Smooth muscle cell (in vitro differentiated cells): ENCODE data around the gene COL11A2. TPM values are rescaled to one million over a fixed set of nuclear protein-coding genes. Genes with fewer than 3 reads are reported as not detected.
A peak's percentile ranks its signal among the peaks of the same experiment; 100 is the strongest.

ENCODE experiments used
- DNase-seq: peaks from one replicate; lab custom pipeline; 2025; ENCODE audit not compliant: unreplicated experiment; lab: John Stamatoyannopoulos, UW
- H2AFZ ChIP-seq: fragments of 200-600 bp; sonication (generic); 2 replicates; pipeline ENCODE4 v1.6.0; 2016; ENCODE audit warnings: antibody characterized with exemption, low read depth, mild to moderate bottlenecking
- H3F3A ChIP-seq: fragments of 200-600 bp; sonication (generic); 2 replicates; pipeline ENCODE4 v1.6.0; 2017; ENCODE audit warnings: antibody characterized with exemption, low read depth
- H3K27ac ChIP-seq: fragments of 200-600 bp; sonication (generic); 2 replicates; pipeline ENCODE4 v1.5.1; 2016; ENCODE audit warnings: low read depth, mild to moderate bottlenecking
- H3K27me3 ChIP-seq: fragments of 200-600 bp; sonication (generic); 2 replicates; pipeline ENCODE4 v1.6.1; 2016; ENCODE audit warnings: low read depth, mild to moderate bottlenecking
- H3K36me3 ChIP-seq: fragments of 200-600 bp; sonication (generic); 2 replicates; pipeline ENCODE4 v1.5.1; 2016; ENCODE audit warnings: low read depth
- H3K4me1 ChIP-seq: fragments of 200-600 bp; sonication (generic); 2 replicates; pipeline ENCODE4 v1.5.1; 2016; ENCODE audit warnings: low read depth
- H3K4me2 ChIP-seq: fragments of 200-600 bp; sonication (generic); 2 replicates; pipeline ENCODE4 v1.6.0; 2016; ENCODE audit warnings: mild to moderate bottlenecking
- H3K4me3 ChIP-seq: fragments of 200-600 bp; sonication (generic); 2 replicates; pipeline ENCODE4 v1.5.1; 2016; ENCODE audit warnings: mild to moderate bottlenecking
- H3K79me2 ChIP-seq: fragments of 200-600 bp; sonication (generic); 2 replicates; pipeline ENCODE4 v1.6.0; 2016; ENCODE audit warnings: low read depth, mild to moderate bottlenecking
- H3K9ac ChIP-seq: fragments of 200-600 bp; sonication (generic); 2 replicates; pipeline ENCODE4 v1.6.0; 2016; ENCODE audit warnings: low read depth
- H3K9me3 ChIP-seq: fragments of 200-600 bp; sonication (generic); replicated peaks from 2 replicates; pipeline ENCODE4 v1.5.1; 2016; ENCODE audit warnings: low read depth
- H4K20me1 ChIP-seq: fragments of 200-600 bp; sonication (generic); 2 replicates; pipeline ENCODE4 v1.6.0; 2016; ENCODE audit warnings: low read depth
- WGBS: methylation state at CpG from one replicate; pipeline ENCODE4 v1.1.7; 2016; ENCODE audit warnings: low lambda C conversion rate; 5-methylcytosine and 5-hydroxymethylcytosine counted together
- polyA plus RNA-seq: library from polyadenylated mRNA; unstranded; fragments of >200 nt; fragmentation: Nextera tagmentation; extraction: Ambion mirVana; gene quantifications from 2 replicates; pipeline ENCODE4 v1.2.1, GENCODE V29; 2016
- total RNA-seq: library from RNA; depleted of rRNA; stranded (reverse); fragments of >200 nt; gene quantifications from 2 replicates; pipeline ENCODE4 v1.2.3, GENCODE V29; 2014
- TF ChIP-seq, protein P1 (sequence below): fragments of 200-600 bp; sonication (generic); IDR thresholded peaks from 2 replicates; pipeline ENCODE4 v1.5.1; 2017; ENCODE audit warnings: borderline replicate concordance, mild to moderate bottlenecking, antibody characterized with exemption; ENCODE audit not compliant: insufficient read depth, poor library complexity, severe bottlenecking

The COL11A2 gene
- total and polyA plus RNA-seq, 2 experiments from 2014 or later = 0.36 to 1.2 TPM

DNA sequence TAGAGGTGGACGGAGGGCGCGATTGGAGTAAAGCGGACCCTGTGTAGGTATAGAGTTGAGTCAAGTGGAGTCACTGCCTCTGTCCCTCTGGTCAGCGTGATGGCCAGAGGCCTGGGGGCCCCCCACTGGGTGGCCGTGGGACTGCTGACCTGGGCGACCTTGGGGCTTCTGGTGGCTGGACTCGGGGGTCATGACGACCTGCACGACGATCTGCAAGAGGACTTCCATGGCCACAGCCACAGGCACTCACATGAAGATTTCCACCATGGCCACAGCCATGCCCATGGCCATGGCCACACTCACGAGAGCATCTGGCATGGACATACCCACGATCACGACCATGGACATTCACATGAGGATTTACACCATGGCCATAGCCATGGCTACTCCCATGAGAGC, 8.9 kb upstream of the COL11A2 start:
- Histone ChIP-seq H3K79me2 (peaks cover 48% of the 10 kb centered on the region), H3K36me3 (peaks cover 6% of the 10 kb centered on the region), H3K4me1 (peaks cover 38% of the 10 kb centered on the region), H4K20me1 (peaks cover 66% of the 10 kb centered on the region), H3K27ac (peak overlapping the region; percentile 98), H2AFZ (no peak overlapping the region), H3F3A (peaks cover 17% of the 10 kb centered on the region), H3K4me2 (peak overlapping the region; percentile 98), H3K9me3 (no peaks in the 10 kb centered on the region), H3K27me3 (no peaks in the 10 kb centered on the region), H3K9ac (peak overlapping the region; percentile 98), H3K4me3 (peak overlapping the region; percentile 88)
- WGBS = 5% methylated on average over 14 of the region's 14 CpGs
- no peak for DNase-seq
- TF ChIP-seq, protein P1, sequence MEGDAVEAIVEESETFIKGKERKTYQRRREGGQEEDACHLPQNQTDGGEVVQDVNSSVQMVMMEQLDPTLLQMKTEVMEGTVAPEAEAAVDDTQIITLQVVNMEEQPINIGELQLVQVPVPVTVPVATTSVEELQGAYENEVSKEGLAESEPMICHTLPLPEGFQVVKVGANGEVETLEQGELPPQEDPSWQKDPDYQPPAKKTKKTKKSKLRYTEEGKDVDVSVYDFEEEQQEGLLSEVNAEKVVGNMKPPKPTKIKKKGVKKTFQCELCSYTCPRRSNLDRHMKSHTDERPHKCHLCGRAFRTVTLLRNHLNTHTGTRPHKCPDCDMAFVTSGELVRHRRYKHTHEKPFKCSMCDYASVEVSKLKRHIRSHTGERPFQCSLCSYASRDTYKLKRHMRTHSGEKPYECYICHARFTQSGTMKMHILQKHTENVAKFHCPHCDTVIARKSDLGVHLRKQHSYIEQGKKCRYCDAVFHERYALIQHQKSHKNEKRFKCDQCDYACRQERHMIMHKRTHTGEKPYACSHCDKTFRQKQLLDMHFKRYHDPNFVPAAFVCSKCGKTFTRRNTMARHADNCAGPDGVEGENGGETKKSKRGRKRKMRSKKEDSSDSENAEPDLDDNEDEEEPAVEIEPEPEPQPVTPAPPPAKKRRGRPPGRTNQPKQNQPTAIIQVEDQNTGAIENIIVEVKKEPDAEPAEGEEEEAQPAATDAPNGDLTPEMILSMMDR = no peak

DNA sequence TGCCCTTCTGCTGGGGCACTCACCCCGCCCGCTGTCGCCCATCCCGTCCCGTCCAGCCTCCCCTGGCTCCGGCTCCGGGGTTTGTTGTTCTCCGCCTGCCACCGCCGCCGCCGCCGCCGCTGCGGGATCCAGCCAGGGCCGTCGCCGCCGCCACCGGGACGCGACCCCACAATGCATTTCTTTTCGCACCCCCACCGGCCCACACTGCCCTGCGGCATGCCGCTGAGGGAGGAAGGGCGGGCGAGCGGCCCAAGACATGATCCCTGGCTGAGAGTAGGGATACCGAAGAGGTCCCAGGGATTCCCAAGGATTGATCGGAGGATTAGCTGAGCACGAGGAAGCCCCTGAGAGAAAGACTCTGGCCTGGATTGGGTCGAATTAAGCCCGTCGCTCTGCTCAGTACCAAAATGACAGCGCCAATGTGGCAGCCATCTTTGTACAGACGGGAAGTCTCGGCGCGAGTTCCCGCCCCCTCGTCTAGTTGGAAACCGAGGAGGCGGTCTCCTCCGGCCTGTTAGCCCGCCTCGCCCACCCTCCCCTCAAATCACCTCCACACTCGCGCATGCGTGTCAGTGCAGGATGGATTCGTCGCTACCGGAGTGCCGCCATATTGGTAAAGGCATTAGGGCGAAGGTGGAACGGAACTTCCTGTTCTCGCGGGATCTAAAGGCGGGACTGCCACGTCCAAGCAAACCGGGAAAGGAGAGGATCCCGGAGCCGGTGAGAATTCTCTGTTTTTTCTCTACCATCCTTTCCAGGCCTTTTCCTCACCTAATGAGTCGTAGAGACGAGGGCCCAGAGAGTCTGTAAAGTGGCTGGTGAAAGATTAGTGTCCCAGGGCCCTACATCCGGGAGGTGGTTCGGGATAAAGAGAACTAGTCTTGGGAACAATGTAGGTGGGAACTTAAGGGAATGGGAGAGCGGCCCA, 8.2 kb upstream of the COL11A2 start, which contains the start of the genes RXRB and SLC39A7:
Gene RXRB (minus strand): TSS at position 447 of the 928 bp plus-strand sequence. CDS start 189 bp downstream, at position 258.
Gene SLC39A7 (plus strand): TSS at position 649 of the 928 bp plus-strand sequence. CDS start 379 bp downstream, outside the sequence.
- no peaks in the 10 kb centered on the region for H3K9me3 ChIP-seq
- H3K4me2 ChIP-seq = peak within 1 kb of the TSS; percentile 98
- under 1% methylated on average over 61 of the region's 68 CpGs for WGBS
- peak within 1 kb of the TSS; percentile 87 for H2AFZ ChIP-seq
- TF ChIP-seq, protein P1 = no peak
- peaks cover 72% of the 10 kb centered on the region for H4K20me1 ChIP-seq
- H3K27ac ChIP-seq = peak within 1 kb of the TSS; percentile 98
- peaks cover 6% of the 10 kb centered on the region for H3K36me3 ChIP-seq
- peaks cover 31% of the 10 kb centered on the region for H3K4me1 ChIP-seq
- H3K9ac ChIP-seq = peak within 1 kb of the TSS; percentile 98
- peaks cover 14% of the 10 kb centered on the region for H3F3A ChIP-seq
- H3K79me2 ChIP-seq = peaks cover 48% of the 10 kb centered on the region
- H3K27me3 ChIP-seq = no peaks in the 10 kb centered on the region
- DNase-seq = peak; percentile 92
- peak within 1 kb of the TSS; percentile 88 for H3K4me3 ChIP-seq

DNA sequence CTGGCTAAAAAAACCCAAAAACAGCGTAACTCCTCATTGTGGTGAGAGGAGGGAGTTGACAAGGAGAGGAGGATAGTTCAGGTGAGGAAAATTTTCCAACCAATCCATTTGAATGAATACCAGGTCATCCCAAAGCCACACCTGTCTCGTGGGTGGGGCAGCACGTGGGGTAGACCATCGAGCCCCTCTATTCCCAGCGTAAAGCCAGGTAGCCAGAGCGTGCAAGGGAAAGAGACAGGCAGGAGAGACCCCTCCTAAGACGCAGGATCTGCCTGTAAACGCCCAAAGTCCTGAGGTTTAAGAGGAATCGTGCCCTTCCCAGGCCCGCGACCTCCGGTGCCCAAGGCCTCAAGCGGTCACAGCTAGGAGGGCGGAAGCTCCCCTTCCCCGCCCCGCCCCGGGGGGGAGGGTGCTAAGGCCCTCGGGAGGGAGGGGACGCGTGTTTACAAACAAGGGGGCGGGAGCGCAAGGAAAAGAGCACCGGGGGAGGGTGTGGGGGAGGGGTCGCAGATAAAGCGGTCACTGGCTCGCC, 7.5 kb upstream of the COL11A2 start:
- no peak for DNase-seq
- Histone ChIP-seq H3K27me3 (no peaks in the 10 kb centered on the region), H3K27ac (peak overlapping the region; percentile 98), H4K20me1 (peaks cover 79% of the 10 kb centered on the region), H3K9me3 (no peaks in the 10 kb centered on the region), H3F3A (peaks cover 14% of the 10 kb centered on the region), H3K36me3 (peaks cover 6% of the 10 kb centered on the region), H3K4me2 (peak overlapping the region; percentile 95), H3K9ac (peak overlapping the region; percentile 98), H2AFZ (no peak overlapping the region), H3K79me2 (peaks cover 48% of the 10 kb centered on the region), H3K4me3 (peak overlapping the region; percentile 88), H3K4me1 (peaks cover 25% of the 10 kb centered on the region)
- TF ChIP-seq, protein P1 = no peak
- 6% methylated on average over 10 of the region's 26 CpGs for WGBS
